NCI-H2081 treated with DMSO at 0.1 percent for 48 hours (cell line): ENCODE results near the gene MPIG6B.

ENCODE experiments used
- DNase-seq: peaks from one replicate; lab custom pipeline; 2025; lab: John Stamatoyannopoulos, UW

Gene MPIG6B

GRCh38 chr6:31723245-31723979, at the start of gene MPIG6B:
TSS of gene MPIG6B (plus strand) at chr6:31723373. CDS start at chr6:31723384, 11 bp downstream.
- DNase-seq: no peak

DNA sequence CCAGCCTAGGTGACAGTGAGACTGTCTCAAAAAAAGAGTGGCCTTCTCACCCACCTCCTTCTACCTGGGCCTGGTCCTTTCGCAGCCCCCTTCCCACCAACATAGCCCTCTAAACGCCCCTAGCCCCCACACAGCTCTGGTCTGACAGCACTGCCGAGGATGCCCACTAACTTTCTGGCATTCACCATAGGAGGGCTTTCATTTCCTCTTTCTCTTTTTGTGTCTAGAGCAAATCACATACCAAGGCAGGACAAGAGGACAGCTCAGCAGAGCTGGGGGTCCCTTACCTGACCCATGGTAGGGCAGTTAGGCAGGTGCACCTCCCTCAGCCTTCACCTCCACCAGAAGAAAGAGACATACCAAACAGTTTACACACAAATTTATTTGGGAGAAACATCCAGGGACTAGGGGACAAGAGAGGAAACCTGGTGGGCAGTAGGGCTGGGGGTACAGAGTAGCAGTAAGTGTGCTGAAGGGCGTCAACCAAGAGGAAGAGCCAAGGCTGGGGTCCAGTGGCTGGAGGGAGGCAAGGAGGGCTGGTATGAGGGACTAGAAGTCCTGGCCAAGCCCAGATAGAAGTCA, 46.8 kb upstream of the MPIG6B start:
- DNase-seq: no peak

- DNase-seq: no peak
Measured at GRCh38 chr6:31676904-31677303, 46.3 kb upstream of the MPIG6B start.

DNA sequence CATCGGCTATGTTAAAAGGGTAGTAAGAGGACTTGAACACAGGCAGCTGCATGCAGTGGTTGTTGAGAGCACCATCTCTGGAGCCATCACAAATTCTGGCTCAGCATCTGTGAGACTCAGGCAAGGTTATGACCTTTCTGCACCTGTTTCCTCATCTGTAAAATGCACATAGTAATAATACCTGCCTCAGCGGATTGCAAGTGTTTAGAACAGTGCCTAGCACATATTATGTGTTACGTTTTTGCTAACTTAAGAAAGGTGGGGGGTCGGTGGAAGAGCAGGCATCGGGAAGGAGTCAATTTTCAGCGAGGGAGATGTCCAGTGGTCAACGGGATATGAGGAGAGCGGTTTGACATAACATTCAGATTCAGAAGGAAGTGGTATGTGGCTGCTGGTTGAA, 45.2 kb upstream of the MPIG6B start:
- no peak for DNase-seq

DNA sequence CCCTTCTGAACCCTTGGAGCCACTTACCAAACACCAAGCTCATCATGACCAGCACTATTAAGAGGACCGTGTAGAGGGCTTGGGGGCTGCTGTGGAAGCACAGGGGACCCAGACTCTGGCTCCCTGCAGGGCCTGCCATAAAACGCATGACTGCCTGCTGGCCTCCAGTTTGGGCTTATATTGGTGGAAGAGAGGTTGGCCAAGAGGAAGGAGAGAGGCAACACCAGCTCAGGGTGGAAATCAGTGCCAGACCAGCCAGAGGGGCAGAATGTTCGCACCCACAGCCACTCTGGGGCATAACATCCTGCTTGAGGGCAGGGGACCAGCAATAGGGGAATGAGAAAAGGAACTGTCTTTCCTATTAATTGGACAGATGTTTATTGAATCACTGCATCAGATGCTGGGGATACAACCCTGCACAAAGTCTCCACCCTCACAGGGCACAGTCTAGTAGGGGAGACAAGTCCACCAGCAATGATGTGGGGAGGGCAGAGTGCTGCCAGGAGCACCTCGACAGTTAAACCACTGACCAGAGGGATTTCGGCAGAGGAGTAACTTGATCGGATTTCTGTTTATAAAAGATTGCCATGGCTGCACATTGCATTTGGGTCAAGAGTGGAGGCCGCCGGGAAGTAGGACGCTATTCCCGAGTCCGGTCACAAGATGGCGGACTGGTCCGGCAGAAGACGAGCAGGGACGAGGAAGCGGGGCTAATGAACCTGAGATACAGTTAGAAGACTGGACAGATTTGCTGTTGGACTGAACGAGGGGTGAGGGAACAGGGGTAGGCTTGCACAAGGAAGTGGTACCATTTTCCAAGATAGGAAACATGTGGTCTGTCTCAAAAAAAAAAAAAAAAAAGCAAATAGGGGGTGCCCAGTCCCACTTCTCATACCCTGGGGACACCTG, 42.7 kb upstream of the MPIG6B start, which contains the start of gene LY6G5C:
LY6G5C (minus strand) TSS at position 842 of the 909 bp plus-strand sequence; CDS start at position 148, 694 bp downstream.
- DNase-seq: peak; percentile 69

GRCh38 chr6:31681135-31681671, 42.0 kb upstream of the MPIG6B start:
- DNase-seq: no peak

- DNase-seq: no peak
Measured at GRCh38 chr6:31683591-31683990, 39.6 kb upstream of the MPIG6B start.

DNA sequence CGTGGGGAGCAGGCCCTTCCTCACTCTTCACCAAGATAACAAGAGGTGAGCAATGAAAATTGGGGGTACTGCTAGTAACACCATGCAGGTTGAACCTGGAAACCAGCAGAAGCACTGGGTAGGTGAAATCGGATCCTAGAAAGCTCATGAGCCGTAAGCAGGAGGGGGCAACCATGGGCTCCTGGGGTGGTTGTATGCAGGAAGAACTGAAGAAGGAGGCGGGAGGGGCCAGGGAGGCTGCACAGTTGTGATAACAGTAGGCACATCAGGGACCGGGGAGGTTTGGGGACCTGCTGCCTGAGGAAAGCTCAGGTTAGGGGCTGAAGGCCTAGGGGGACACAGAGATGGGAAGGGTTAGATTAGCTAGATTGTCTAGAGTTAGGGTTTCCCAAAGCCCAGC, 36.7 kb upstream of the MPIG6B start:
- DNase-seq: no peak

- no peak for DNase-seq
Measured at GRCh38 chr6:31687321-31687720, 35.9 kb upstream of the MPIG6B start.

DNA sequence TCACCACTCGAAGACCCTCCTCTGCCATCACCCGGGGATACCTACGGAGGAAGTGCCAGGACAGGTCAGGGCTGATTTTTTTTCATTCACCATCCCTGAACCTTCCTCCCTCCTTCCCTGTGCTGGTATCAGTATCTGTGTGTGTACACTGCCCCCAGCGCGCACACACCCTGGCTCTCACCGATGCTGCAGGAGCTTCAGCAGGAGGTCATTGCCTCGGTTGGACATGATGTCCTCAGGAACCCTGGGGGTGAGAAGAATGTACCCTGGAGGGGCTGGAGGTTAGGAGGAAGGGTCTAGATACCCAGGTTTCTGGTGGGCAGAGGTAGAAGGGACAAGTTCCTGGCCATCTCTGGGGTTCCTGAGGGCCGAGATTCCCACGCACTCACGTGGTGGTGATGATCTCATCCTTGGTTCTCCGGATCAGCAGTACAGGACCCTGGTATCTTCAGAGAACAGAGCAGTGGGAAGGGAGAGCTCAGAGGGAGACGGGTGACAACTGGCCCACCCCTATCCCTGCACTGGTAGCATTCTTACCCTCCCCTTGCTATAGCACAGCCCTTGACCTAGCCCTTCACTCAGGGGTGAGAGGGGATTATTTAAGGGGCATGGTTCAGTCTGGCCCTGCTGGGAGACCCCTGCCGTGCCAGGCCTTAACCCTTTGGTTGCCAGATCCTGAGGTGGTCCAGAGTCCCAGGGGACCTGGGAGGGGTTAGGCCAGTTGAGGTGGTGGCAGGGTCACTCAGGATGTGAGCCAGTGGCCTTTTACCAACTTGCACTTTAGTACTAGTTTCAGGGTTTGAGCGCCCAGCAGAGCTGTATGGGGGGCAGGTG, 35.1 kb upstream of the MPIG6B start:
- DNase-seq: no peak

GRCh38 chr6:31689249-31690110, 33.7 kb upstream of the MPIG6B start:
- DNase-seq: no peak

DNA sequence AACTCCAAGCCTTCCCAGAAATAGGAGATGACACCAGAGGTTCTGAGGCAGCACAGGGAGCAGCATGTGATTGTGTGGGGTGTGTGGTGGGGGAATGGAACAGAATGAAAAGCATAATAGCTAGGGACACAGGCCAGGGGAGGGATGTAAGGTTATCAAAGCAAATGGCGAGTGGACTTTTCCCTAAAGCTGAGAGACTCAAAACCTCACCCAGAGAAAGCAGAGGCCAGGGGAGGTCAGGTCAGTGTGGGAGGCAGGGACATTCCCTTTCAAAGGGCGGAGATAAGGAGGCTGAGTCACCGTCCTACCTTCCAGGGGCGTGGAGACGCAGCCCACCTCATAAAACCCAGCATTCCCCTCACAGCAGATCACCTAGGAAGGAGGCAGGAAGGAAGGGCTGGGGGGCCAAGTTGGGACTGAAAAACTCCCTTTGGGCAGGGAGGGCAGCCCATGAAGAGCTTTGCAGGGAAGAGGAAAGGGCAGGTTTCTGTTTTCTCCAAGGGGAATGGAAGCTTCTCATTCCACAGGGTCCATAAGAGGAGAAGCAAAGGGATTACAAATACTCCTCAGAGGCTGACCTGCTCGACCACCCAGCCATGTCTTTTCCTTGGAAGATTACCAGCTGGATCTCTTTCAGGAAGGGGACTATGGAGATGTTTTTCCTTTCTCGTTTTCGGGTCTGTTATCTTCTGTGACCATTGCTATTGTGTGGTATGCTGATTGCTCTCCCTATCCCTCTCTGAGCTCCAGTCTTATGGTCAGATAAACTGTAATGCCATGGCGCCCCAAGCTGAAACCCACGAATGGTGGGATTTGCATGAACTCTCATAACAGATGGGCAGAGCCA, 32.7 kb upstream of the MPIG6B start:
- no peak for DNase-seq

GRCh38 chr6:31691078-31691463, 32.1 kb upstream of the MPIG6B start:
- DNase-seq: no peak

GRCh38 chr6:31691564-31692108, 31.5 kb upstream of the MPIG6B start:
- DNase-seq: no peak

- no peak for DNase-seq
Measured at GRCh38 chr6:31692353-31692752, 30.8 kb upstream of the MPIG6B start.

- DNase-seq: no peak
Measured at GRCh38 chr6:31692886-31693285, 30.3 kb upstream of the MPIG6B start.

DNA sequence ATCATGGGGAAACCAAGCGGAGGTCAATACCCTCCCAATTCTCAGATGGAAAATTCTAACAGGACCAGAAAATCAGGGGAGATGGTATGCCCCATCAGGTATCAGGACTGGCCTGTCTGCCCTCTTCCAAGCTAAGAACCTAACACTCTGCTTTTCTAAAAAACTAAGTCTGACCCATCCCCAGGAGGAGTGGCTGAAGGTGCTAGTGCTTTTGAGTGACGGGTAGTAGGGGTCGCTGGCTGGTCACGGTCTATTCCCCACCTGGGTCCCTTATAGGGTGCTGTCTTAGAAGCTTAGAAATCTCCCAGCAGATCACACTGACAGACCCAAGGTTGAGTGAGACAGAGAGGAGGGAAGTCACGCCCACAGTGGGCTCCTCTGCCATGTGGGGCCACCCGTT, 29.6 kb upstream of the MPIG6B start:
- no peak for DNase-seq

DNA sequence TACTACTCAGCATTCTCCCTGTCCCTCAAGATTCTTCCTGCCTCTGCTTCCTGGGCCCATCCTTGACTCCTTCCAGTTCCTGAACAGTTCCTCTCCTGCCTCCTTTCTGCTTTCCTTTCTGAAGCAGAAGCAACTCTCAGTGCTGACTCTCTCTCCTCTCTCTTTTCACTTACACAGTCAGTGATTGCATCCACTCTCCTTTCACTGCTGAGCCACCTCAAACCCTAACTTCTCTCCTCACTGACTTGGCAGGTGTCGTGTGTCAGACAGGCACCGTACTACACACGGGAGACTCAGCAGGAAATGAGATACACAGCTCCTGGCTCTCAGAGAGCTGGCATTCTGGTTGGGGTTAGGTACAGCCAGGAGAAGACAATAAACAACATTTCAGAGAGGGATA, 25.6 kb upstream of the MPIG6B start:
- no peak for DNase-seq

- DNase-seq: no peak
Measured at GRCh38 chr6:31700740-31701401, 22.3 kb upstream of the MPIG6B start.
